ENCODE measurements around the gene CNN3.

- TF ChIP-seq EZH2 (IDR thresholded peaks at IDR 0.05) (no peak), POLR2AphosphoS5 (IDR thresholded peaks at IDR 0.05; ENCODE audit: borderline replicate concordance, low read depth, low read length) (no peak)
These were observed 18.7 kb downstream of the CNN3 start for GRCh38 chr1:94908190-94908589.
